WTC11 (cell line): ENCODE results near the gene PXT1. TPM values are rescaled to one million over a fixed set of nuclear protein-coding genes. Genes with fewer than 3 reads are reported as not detected.
"Not testable (repeated sequence)": the region's sequence is repeated elsewhere in the genome, so short reads cannot be mapped to it uniquely, and the experiment has no call there.

ENCODE experiments used
- ATAC-seq: fragments of 200-7000 bp; cut with Tn5 transposase; 2 replicates; pipeline ENCODE4 v1.10.0; 2021; ENCODE audit warnings: mild to moderate bottlenecking, moderate library complexity
- CTCF ChIA-PET: fragments of 300-600 bp; sonication (Branson Sonifier 250); formaldehyde crosslinking; loops from one replicate; lab custom pipeline; 2021; ENCODE audit warnings: antibody characterized with exemption; lab: Charles Lee
- POLR2A ChIA-PET: fragments of 350-600 bp; sonication (Branson Sonifier 250); formaldehyde crosslinking; loops from one replicate; lab custom pipeline; 2021; ENCODE audit warnings: antibody characterized with exemption; lab: Charles Lee
- DNase-seq: peaks from one replicate; pipeline ENCODE4 v3.0.0; 2021; ENCODE audit warnings: low spot score
- H3K27ac Mint-ChIP-seq: 2 replicates; pipeline ENCODE4 v1.8.0; 2021; ENCODE audit warnings: mixed read lengths
- H3K27me3 Mint-ChIP-seq: 2 replicates; pipeline ENCODE4 v1.8.0; 2021; ENCODE audit warnings: low read depth, mild to moderate bottlenecking, moderate library complexity, mixed read lengths
- H3K36me3 Mint-ChIP-seq: 2 replicates; pipeline ENCODE4 v1.8.0; 2021; ENCODE audit warnings: mixed read lengths
- H3K4me1 Mint-ChIP-seq: 2 replicates; pipeline ENCODE4 v1.8.0; 2022; ENCODE audit warnings: mixed read lengths
- H3K4me3 Mint-ChIP-seq: 2 replicates; pipeline ENCODE4 v1.8.0; 2021; ENCODE audit warnings: mild to moderate bottlenecking, moderate library complexity, mixed read lengths
- H3K9me3 Mint-ChIP-seq: 2 replicates; pipeline ENCODE4 v1.8.0; 2021; ENCODE audit warnings: mixed read lengths
- EMX1 ChIP-seq: fragments of 250-450 bp; sonication (Bioruptor Pico); IDR thresholded peaks from 2 replicates; pipeline ENCODE4 v1.8.0; 2021; ENCODE audit warnings: mild to moderate bottlenecking
- ESRRA ChIP-seq: sonication (generic); formaldehyde crosslinking; IDR thresholded peaks from 2 replicates; pipeline ENCODE4 v1.8.1; 2022; ENCODE audit warnings: mild to moderate bottlenecking, missing genetic modification reagents, borderline replicate concordance
- GABPB1 ChIP-seq: sonication (generic); formaldehyde crosslinking; IDR thresholded peaks from 2 replicates; pipeline ENCODE4 v1.8.1; 2023; ENCODE audit warnings: mild to moderate bottlenecking, missing genetic modification reagents
- HMGA2 ChIP-seq: fragments of 250-450 bp; sonication (Bioruptor Pico); IDR thresholded peaks from 2 replicates; pipeline ENCODE4 v1.4.0; 2021; ENCODE audit warnings: mild to moderate bottlenecking, moderate library complexity
- JUN ChIP-seq: sonication (generic); formaldehyde crosslinking; IDR thresholded peaks from 2 replicates; pipeline ENCODE4 v1.8.0; 2023; ENCODE audit warnings: mild to moderate bottlenecking, missing genetic modification reagents
- NFYB ChIP-seq: sonication (generic); formaldehyde crosslinking; conservative IDR thresholded peaks from 2 replicates; pipeline ENCODE4 v1.8.0; 2022; ENCODE audit warnings: low read depth, missing genetic modification reagents
- NR1H2 ChIP-seq: sonication (generic); formaldehyde crosslinking; IDR thresholded peaks from 2 replicates; pipeline ENCODE4 v1.9.0; 2021; ENCODE audit warnings: mild to moderate bottlenecking, moderate library complexity, missing genetic modification reagents
- SMAD4 ChIP-seq: sonication (generic); formaldehyde crosslinking; IDR thresholded peaks from 2 replicates; pipeline ENCODE4 v1.8.0; 2022; ENCODE audit warnings: mild to moderate bottlenecking, missing genetic modification reagents
- ZNF121 ChIP-seq: sonication (generic); formaldehyde crosslinking; IDR thresholded peaks from 2 replicates; pipeline ENCODE4 v1.8.0; 2023; ENCODE audit warnings: missing genetic modification reagents
- ZNF416 ChIP-seq: fragments of 250-450 bp; sonication (Bioruptor Pico); IDR thresholded peaks from 2 replicates; pipeline ENCODE4 v1.9.0; 2021; ENCODE audit warnings: mild to moderate bottlenecking, inconsistent platforms
- ZNF423 ChIP-seq: fragments of 250-450 bp; sonication (Bioruptor Pico); IDR thresholded peaks from 2 replicates; pipeline ENCODE4 v2.1.2; 2022; ENCODE audit warnings: mild to moderate bottlenecking, moderate library complexity
- total RNA-seq: library from RNA; stranded (reverse); gene quantifications from 3 replicates; pipeline ENCODE4 v1.2.3, GENCODE V29; 2021
- TF ChIP-seq, protein P1 (sequence below): fragments of 250-450 bp; sonication (Bioruptor Pico); IDR thresholded peaks from 2 replicates; pipeline ENCODE4 v1.9.0; 2021; ENCODE audit warnings: mild to moderate bottlenecking
- TF ChIP-seq, protein P2 (sequence below): sonication (generic); formaldehyde crosslinking; IDR thresholded peaks from 2 replicates; pipeline ENCODE4 v1.8.0; 2022; ENCODE audit warnings: mild to moderate bottlenecking, missing genetic modification reagents
- TF ChIP-seq, protein P3 (sequence below): fragments of 250-450 bp; sonication (Bioruptor Pico); IDR thresholded peaks from 2 replicates; pipeline ENCODE4 v1.9.0; 2021; ENCODE audit warnings: mild to moderate bottlenecking, borderline replicate concordance
- TF ChIP-seq, protein P4 (sequence below): sonication (generic); formaldehyde crosslinking; IDR thresholded peaks from 2 replicates; pipeline ENCODE4 v1.8.0; 2022; ENCODE audit warnings: missing genetic modification reagents
- TF ChIP-seq, protein P5 (sequence below): sonication (generic); formaldehyde crosslinking; IDR thresholded peaks from 2 replicates; pipeline ENCODE4 v1.8.0; 2022; ENCODE audit warnings: mild to moderate bottlenecking, missing genetic modification reagents
- TF ChIP-seq, protein P6 (sequence below): sonication (generic); formaldehyde crosslinking; IDR thresholded peaks from 2 replicates; pipeline ENCODE4 v1.8.1; 2022; ENCODE audit warnings: low read depth, mild to moderate bottlenecking, moderate library complexity, missing genetic modification reagents, borderline replicate concordance
- TF ChIP-seq, protein P7 (sequence below): sonication (generic); formaldehyde crosslinking; IDR thresholded peaks from 2 replicates; pipeline ENCODE4 v1.8.1; 2022; ENCODE audit warnings: low read depth, missing genetic modification reagents, borderline replicate concordance

Gene PXT1
- total RNA-seq, 1 experiment from 2014 or later, result 0.15 TPM

DNA sequence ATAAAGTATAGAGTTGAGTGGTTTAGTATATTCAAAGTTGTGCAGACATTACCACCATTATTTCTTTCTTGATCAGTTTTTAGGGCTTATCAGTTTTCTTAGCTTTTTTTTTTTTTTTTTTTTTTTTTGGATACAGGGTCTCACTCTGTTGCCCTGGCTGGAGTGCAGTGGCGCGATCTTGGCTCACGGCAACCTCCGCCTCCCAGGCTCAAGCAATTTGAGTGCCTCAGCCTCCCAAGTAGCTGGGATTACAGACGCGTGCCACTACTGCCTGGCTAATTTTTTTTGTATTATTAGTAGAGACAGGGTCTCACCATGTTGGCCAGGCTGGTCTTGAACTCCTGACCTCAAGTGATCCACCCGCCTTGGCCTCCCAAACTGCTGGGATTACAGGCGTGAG lies 10.2 kb upstream of the PXT1 start:
- not testable (repeated sequence) for H3K27me3 Mint-ChIP-seq, H3K27ac Mint-ChIP-seq, DNase-seq, H3K4me3 Mint-ChIP-seq, H3K4me1 Mint-ChIP-seq, ATAC-seq
- Mint-ChIP-seq H3K9me3 (peaks cover 12% of the 10 kb centered on the region), H3K36me3 (peaks cover 22% of the 10 kb centered on the region)
- ChIA-PET CTCF (interaction anchor here (0.8 kb wide), 1 partner anchor 24 kb away, joined by 3 read pairs; no protein-coding TSS in a partner anchor), POLR2A (interaction anchor here (0.6 kb wide), 1 partner anchor 24 kb away, joined by 3 read pairs; no protein-coding TSS in a partner anchor)
- TF ChIP-seq ZNF121 (CRISPR knock-in tag), result peak; percentile 57; the same call in 1 of the 2 replicates

DNA sequence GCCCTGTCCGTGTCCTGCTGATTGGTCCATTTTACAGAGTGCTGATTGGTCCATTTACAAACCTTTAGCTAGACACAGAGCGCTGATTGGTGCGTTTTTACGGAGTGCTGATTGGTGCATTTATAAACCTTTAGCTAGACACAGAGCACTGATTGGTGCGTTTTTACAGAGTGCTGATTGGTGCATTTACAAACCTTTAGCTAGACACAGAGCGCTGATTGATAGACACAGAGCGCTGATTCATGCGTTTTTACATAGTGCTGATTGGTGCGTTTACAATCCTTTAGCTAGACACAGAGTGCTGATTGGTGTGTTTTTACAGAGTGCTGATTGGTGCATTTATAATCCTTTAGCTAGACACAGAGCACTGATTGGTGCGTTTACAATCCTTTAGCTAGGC lies 6.5 kb upstream of the PXT1 start:
- DNase-seq, POLR2A ChIA-PET: not testable (repeated sequence)
- TF ChIP-seq NFYB, result peak; percentile 44
- TF ChIP-seq, all 79 proteins: peak for 1; not testable (repeated sequence) for 78
- H3K27me3 Mint-ChIP-seq, H3K4me3 Mint-ChIP-seq, ATAC-seq, H3K27ac Mint-ChIP-seq: not testable (repeated sequence)
- Mint-ChIP-seq H3K9me3 (peaks cover 12% of the 10 kb centered on the region), H3K36me3 (peaks cover 22% of the 10 kb centered on the region), H3K4me1 (peaks cover 10% of the 10 kb centered on the region)
- CTCF ChIA-PET, result interaction anchor here (1.6 kb wide), 1 partner anchor 21 kb away, joined by 5 read pairs; no protein-coding TSS in a partner anchor

DNA sequence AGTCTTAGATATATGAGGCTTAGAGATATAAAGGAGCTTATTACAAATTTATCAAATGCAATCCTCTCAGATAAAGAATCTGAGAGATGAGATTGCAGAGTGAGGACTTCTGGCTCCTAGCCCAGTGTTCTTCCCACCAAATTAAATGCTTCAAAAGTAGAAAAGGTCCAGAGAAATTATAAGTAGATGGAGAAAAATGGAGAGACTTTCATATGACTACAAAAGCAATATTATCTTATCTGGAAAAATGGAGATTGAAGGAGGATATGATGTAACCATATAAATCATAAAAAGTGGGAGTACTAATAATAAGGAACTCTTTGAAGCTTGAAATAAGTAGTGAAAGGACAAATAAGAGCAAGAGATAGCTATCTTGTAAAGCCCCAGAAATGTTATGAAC lies 3.0 kb upstream of the PXT1 start:
- Mint-ChIP-seq H3K36me3 (peaks cover 18% of the 10 kb centered on the region), H3K27me3 (no peaks in the 10 kb centered on the region), H3K9me3 (peaks cover 12% of the 10 kb centered on the region), H3K4me3 (no peak overlapping the region), H3K27ac (no peak overlapping the region; the same call in 1 of the 2 replicates), H3K4me1 (peaks cover 31% of the 10 kb centered on the region)
- DNase-seq, result no peak
- ChIA-PET POLR2A (interaction anchor here (0.7 kb wide), 1 partner anchor 26 kb away, joined by 5 read pairs; no protein-coding TSS in a partner anchor), CTCF (no interaction called here)
- TF ChIP-seq ZNF423 (CRISPR knock-in tag) (no peak), JUN (no peak), GABPB1 (no peak), SMAD4 (CRISPR knock-in tag) (no peak), EMX1 (no peak), ZNF416 (CRISPR knock-in tag) (no peak), HMGA2 (CRISPR knock-in tag) (no peak), NR1H2 (CRISPR knock-in tag) (no peak), ESRRA (CRISPR knock-in tag) (no peak)
- TF ChIP-seq, protein P1, sequence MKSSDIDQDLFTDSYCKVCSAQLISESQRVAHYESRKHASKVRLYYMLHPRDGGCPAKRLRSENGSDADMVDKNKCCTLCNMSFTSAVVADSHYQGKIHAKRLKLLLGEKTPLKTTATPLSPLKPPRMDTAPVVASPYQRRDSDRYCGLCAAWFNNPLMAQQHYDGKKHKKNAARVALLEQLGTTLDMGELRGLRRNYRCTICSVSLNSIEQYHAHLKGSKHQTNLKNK (CRISPR knock-in tag), result no peak
- TF ChIP-seq, protein P2, sequence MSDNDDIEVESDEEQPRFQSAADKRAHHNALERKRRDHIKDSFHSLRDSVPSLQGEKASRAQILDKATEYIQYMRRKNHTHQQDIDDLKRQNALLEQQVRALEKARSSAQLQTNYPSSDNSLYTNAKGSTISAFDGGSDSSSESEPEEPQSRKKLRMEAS (CRISPR knock-in tag), result no peak
- TF ChIP-seq, protein P3, sequence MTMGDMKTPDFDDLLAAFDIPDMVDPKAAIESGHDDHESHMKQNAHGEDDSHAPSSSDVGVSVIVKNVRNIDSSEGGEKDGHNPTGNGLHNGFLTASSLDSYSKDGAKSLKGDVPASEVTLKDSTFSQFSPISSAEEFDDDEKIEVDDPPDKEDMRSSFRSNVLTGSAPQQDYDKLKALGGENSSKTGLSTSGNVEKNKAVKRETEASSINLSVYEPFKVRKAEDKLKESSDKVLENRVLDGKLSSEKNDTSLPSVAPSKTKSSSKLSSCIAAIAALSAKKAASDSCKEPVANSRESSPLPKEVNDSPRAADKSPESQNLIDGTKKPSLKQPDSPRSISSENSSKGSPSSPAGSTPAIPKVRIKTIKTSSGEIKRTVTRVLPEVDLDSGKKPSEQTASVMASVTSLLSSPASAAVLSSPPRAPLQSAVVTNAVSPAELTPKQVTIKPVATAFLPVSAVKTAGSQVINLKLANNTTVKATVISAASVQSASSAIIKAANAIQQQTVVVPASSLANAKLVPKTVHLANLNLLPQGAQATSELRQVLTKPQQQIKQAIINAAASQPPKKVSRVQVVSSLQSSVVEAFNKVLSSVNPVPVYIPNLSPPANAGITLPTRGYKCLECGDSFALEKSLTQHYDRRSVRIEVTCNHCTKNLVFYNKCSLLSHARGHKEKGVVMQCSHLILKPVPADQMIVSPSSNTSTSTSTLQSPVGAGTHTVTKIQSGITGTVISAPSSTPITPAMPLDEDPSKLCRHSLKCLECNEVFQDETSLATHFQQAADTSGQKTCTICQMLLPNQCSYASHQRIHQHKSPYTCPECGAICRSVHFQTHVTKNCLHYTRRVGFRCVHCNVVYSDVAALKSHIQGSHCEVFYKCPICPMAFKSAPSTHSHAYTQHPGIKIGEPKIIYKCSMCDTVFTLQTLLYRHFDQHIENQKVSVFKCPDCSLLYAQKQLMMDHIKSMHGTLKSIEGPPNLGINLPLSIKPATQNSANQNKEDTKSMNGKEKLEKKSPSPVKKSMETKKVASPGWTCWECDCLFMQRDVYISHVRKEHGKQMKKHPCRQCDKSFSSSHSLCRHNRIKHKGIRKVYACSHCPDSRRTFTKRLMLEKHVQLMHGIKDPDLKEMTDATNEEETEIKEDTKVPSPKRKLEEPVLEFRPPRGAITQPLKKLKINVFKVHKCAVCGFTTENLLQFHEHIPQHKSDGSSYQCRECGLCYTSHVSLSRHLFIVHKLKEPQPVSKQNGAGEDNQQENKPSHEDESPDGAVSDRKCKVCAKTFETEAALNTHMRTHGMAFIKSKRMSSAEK (CRISPR knock-in tag), result no peak
- TF ChIP-seq, protein P4, sequence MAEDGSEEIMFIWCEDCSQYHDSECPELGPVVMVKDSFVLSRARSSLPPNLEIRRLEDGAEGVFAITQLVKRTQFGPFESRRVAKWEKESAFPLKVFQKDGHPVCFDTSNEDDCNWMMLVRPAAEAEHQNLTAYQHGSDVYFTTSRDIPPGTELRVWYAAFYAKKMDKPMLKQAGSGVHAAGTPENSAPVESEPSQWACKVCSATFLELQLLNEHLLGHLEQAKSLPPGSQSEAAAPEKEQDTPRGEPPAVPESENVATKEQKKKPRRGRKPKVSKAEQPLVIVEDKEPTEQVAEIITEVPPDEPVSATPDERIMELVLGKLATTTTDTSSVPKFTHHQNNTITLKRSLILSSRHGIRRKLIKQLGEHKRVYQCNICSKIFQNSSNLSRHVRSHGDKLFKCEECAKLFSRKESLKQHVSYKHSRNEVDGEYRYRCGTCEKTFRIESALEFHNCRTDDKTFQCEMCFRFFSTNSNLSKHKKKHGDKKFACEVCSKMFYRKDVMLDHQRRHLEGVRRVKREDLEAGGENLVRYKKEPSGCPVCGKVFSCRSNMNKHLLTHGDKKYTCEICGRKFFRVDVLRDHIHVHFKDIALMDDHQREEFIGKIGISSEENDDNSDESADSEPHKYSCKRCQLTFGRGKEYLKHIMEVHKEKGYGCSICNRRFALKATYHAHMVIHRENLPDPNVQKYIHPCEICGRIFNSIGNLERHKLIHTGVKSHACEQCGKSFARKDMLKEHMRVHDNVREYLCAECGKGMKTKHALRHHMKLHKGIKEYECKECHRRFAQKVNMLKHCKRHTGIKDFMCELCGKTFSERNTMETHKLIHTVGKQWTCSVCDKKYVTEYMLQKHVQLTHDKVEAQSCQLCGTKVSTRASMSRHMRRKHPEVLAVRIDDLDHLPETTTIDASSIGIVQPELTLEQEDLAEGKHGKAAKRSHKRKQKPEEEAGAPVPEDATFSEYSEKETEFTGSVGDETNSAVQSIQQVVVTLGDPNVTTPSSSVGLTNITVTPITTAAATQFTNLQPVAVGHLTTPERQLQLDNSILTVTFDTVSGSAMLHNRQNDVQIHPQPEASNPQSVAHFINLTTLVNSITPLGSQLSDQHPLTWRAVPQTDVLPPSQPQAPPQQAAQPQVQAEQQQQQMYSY (CRISPR knock-in tag), result no peak
- TF ChIP-seq, protein P5, sequence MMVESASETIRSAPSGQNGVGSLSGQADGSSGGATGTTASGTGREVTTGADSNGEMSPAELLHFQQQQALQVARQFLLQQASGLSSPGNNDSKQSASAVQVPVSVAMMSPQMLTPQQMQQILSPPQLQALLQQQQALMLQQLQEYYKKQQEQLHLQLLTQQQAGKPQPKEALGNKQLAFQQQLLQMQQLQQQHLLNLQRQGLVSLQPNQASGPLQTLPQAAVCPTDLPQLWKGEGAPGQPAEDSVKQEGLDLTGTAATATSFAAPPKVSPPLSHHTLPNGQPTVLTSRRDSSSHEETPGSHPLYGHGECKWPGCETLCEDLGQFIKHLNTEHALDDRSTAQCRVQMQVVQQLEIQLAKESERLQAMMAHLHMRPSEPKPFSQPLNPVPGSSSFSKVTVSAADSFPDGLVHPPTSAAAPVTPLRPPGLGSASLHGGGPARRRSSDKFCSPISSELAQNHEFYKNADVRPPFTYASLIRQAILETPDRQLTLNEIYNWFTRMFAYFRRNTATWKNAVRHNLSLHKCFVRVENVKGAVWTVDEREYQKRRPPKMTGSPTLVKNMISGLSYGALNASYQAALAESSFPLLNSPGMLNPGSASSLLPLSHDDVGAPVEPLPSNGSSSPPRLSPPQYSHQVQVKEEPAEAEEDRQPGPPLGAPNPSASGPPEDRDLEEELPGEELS (CRISPR knock-in tag), result no peak
- TF ChIP-seq, protein P6, sequence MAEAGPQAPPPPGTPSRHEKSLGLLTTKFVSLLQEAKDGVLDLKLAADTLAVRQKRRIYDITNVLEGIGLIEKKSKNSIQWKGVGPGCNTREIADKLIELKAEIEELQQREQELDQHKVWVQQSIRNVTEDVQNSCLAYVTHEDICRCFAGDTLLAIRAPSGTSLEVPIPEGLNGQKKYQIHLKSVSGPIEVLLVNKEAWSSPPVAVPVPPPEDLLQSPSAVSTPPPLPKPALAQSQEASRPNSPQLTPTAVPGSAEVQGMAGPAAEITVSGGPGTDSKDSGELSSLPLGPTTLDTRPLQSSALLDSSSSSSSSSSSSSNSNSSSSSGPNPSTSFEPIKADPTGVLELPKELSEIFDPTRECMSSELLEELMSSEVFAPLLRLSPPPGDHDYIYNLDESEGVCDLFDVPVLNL (CRISPR knock-in tag), result no peak
- TF ChIP-seq, protein P7, sequence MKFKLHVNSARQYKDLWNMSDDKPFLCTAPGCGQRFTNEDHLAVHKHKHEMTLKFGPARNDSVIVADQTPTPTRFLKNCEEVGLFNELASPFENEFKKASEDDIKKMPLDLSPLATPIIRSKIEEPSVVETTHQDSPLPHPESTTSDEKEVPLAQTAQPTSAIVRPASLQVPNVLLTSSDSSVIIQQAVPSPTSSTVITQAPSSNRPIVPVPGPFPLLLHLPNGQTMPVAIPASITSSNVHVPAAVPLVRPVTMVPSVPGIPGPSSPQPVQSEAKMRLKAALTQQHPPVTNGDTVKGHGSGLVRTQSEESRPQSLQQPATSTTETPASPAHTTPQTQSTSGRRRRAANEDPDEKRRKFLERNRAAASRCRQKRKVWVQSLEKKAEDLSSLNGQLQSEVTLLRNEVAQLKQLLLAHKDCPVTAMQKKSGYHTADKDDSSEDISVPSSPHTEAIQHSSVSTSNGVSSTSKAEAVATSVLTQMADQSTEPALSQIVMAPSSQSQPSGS (CRISPR knock-in tag), result no peak
- ATAC-seq, result no peak
